Ovary (tissue), 9 donors: Measurements from ENCODE around the gene GLE1. TPM values are rescaled to one million over a fixed set of nuclear protein-coding genes. Genes with fewer than 3 reads are reported as not detected.

ENCODE experiments used
- DNase-seq, 5 donors: peaks; one replicate each; pipeline ENCODE4 v3.0.0-alpha.2; 2019 to 2020
- H3K27ac ChIP-seq, 2 donors: fragments of 200-600 bp; one replicate each; pipeline versions ENCODE4 v1.5.1 to v1.8.0; 2019 to 2022
- H3K27me3 ChIP-seq: fragments of 200-600 bp; one replicate; pipeline ENCODE4 v1.8.0; 2022
- H3K36me3 ChIP-seq: fragments of 200-600 bp; sonication (generic); one replicate; pipeline ENCODE4 v1.5.1; 2019
- H3K4me1 ChIP-seq: one replicate; pipeline ENCODE4 v1.8.1; 2013; ENCODE audit warnings: mild to moderate bottlenecking, moderate library complexity; ENCODE audit not compliant: insufficient read depth
- H3K4me3 ChIP-seq: fragments of 200-600 bp; sonication (generic); one replicate; pipeline ENCODE4 v1.5.1; 2017
- H3K9me3 ChIP-seq, 2 donors: fragments of 200-600 bp in 1 of 2; sonication (generic) in 1 of 2; one replicate each; pipeline versions ENCODE4 v1.5.1 to v1.8.1; 2013 to 2019; ENCODE audit warnings: mild to moderate bottlenecking in 1 of 2, moderate library complexity in 1 of 2
- EP300 ChIP-seq: sonication (generic); formaldehyde crosslinking; IDR thresholded peaks from one replicate; pipeline ENCODE4 v1.6.1; 2017; ENCODE audit warnings: antibody characterized with exemption
- POLR2A ChIP-seq: fragments of 450-650 bp; IDR thresholded peaks from one replicate; pipeline ENCODE4 v1.6.1; 2017; ENCODE audit warnings: antibody characterized with exemption, mild to moderate bottlenecking, moderate library complexity
- whole genome bisulfite sequencing, 3 donors: extraction: QIAGEN DNeasy Blood & Tissue Kit in 1 of 3; methylation state at CpG; one replicate each; pipeline versions ENCODE4 v1.1.5 to v1.1.7; 2013 to 2017; 5-methylcytosine and 5-hydroxymethylcytosine counted together
- intact Hi-C, 4 donors: fragments of 100-400 bp; cut with DNase I; formaldehyde crosslinking; loops; one replicate each; pipeline versions ENCODE4 v1.11.0 to v1.15.1; 2022 to 2023
- polyA plus RNA-seq, 2 donors: library from polyadenylated mRNA; stranded (reverse); fragments of 200-250 nt in 1 of 2; fragments of 350-450 nt in 1 of 2; fragmentation: Illumina TruSeq in 1 of 2; extraction: RNeasy Lipid Tissue Mini Kit (QIAGEN cat#74804) in 1 of 2; gene quantifications; one replicate each; pipeline ENCODE4 v1.2.3, GENCODE V29; 2013 to 2014
- small RNA-seq: library from RNA; depleted of rRNA; stranded (forward); fragments of <200 nt; gene quantifications from one replicate; pipeline ENCODE3, GENCODE V24; 2016
- total RNA-seq, 7 donors: library from RNA; depleted of rRNA in 2 of 7; stranded (reverse); fragments of >200 nt in 2 of 7; fragmentation: NEBNext Ultra II Directional in 3 of 7; extraction: Animal tissue kit (Norgen Biotek cat#: 25700) in 3 of 7; gene quantifications; one replicate each; pipeline versions ENCODE4 v1.1.0 to v1.2.4, GENCODE V29; 2016 to 2023
- TF ChIP-seq, protein P1 (sequence below), 3 donors: fragments of 450-650 bp in 2 of 3; fragments of 200-600 bp in 1 of 3; IDR thresholded peaks; one replicate each; pipeline versions ENCODE4 v1.5.1 to v1.8.0; 2016 to 2022; ENCODE audit warnings: antibody characterized with exemption in 3 of 3, mild to moderate bottlenecking in 1 of 3
- donor health status: DM: no; HTN: no; CAD: no; lungs with moderate emphysema.
- donor health status: DM: no; HTN: no; CAD: no.
- donor health status: Bipolar disorder and iron deficiency.
- donor health status: DM: yes; HTN: yes; CAD: no.
- donor health status: DM: no; HTN: no; CAD: no.
- donor health status: DM: yes; HTN: yes; CAD: no.

The GLE1 gene
- total and polyA plus RNA-seq, 9 donors = 12.4 to 28.2 (median 19.0) TPM

DNA sequence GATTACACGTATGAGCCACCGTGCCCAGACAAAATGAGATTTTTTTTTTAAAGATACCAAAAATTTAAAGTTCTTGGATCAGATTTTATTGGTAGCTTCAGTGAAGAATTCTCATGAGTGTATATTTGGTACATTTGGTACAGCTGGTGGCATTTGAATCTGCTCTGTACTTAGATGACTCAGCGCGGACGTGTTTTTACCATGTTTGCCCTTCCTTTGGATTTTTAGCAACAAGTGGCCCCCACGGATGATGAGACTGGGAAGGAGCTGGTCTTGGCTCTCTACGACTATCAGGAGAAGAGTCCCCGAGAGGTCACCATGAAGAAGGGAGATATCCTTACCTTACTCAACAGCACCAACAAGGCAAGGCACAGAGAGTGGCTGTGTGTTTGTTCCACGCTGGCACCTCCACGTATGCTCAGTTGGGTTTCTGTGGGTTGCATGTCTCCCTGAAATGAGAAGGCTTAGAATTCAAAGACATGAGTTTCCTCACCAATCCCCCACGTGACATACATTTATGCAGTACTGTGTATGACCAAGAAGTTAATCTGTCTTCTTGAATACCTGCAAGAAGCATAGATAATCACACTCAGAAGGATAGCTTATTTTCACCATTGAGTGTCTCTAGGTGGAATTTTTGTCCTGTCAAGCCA is 84.2 kb downstream of the GLE1 start:
- intact Hi-C loops = no loop called here
- Histone ChIP-seq H3K27me3 (no peaks in the 10 kb centered on the region), H3K4me1 (no peaks in the 10 kb centered on the region), H3K27ac (no peak overlapping the region), H3K36me3 (no peaks in the 10 kb centered on the region), H3K4me3 (no peak overlapping the region), H3K9me3 (no peaks in the 10 kb centered on the region)
- no peak for TF ChIP-seq EP300
- no peak for TF ChIP-seq POLR2A
- TF ChIP-seq, protein P1, sequence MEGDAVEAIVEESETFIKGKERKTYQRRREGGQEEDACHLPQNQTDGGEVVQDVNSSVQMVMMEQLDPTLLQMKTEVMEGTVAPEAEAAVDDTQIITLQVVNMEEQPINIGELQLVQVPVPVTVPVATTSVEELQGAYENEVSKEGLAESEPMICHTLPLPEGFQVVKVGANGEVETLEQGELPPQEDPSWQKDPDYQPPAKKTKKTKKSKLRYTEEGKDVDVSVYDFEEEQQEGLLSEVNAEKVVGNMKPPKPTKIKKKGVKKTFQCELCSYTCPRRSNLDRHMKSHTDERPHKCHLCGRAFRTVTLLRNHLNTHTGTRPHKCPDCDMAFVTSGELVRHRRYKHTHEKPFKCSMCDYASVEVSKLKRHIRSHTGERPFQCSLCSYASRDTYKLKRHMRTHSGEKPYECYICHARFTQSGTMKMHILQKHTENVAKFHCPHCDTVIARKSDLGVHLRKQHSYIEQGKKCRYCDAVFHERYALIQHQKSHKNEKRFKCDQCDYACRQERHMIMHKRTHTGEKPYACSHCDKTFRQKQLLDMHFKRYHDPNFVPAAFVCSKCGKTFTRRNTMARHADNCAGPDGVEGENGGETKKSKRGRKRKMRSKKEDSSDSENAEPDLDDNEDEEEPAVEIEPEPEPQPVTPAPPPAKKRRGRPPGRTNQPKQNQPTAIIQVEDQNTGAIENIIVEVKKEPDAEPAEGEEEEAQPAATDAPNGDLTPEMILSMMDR (IDR thresholded peaks at IDR 0.05) = no peak
- no peak for DNase-seq
- 85 to 90% (median 88%) methylated on average over 11 of the region's 11 CpGs for WGBS, 3 donors

Small RNA genes lying within 50 kb of the gene (small RNA-seq; reads per million reads assigned to genes)
- not detected for gene RNU7-171P

Other genes starting within 250 kb of the GLE1 start
- gene GOLGA2, start 228.7 kb upstream of the GLE1 start, total RNA-seq = 100 to 1,000 TPM in 4 of 7 donors, 10 to 100 TPM in 3; 53.2 to 117 (median 107) TPM
- gene GOLGA2, start 228.7 kb upstream of the GLE1 start, polyA plus RNA-seq = 100 to 1,000 TPM in 1 of 2 donors, 10 to 100 TPM in 1; 63.7 to 114 TPM
- 10 to 100 TPM; 22.4 to 48.9 (median 29.5) TPM for gene SWI5, start 228.4 kb upstream of the GLE1 start, total RNA-seq
- gene SWI5, start 228.4 kb upstream of the GLE1 start, polyA plus RNA-seq = 10 to 100 TPM; 34.4 to 46.4 TPM
- 10 to 100 TPM in 6 of 7 donors, 1 to 10 TPM in 1; 4.6 to 29.4 (median 19.7) TPM for gene TRUB2, start 182.3 kb upstream of the GLE1 start, total RNA-seq
- gene TRUB2, start 182.3 kb upstream of the GLE1 start, polyA plus RNA-seq = 10 to 100 TPM in 1 of 2 donors, 1 to 10 TPM in 1; 9.7 to 20.7 TPM
- 10 to 100 TPM; 24.4 to 75.7 (median 34.2) TPM for gene COQ4, start 181.9 kb upstream of the GLE1 start, total RNA-seq
- 10 to 100 TPM; 22.0 to 38.0 TPM for gene COQ4, start 181.9 kb upstream of the GLE1 start, polyA plus RNA-seq
- gene SLC27A4, start 164.2 kb upstream of the GLE1 start, total RNA-seq = 10 to 100 TPM in 5 of 7 donors, 1 to 10 TPM in 2; 8.8 to 22.4 (median 11.0) TPM
- gene SLC27A4, start 164.2 kb upstream of the GLE1 start, polyA plus RNA-seq = 1 to 10 TPM; 4.8 to 8.7 TPM
- 10 to 100 TPM; 20.5 to 51.4 (median 36.0) TPM for gene URM1, start 133.3 kb upstream of the GLE1 start, total RNA-seq
- gene URM1, start 133.3 kb upstream of the GLE1 start, polyA plus RNA-seq = 10 to 100 TPM; 22.1 to 41.4 TPM
- 10 to 100 TPM; 19.6 to 63.9 (median 45.8) TPM for gene CERCAM, start 83.9 kb upstream of the GLE1 start, total RNA-seq
- 10 to 100 TPM; 24.2 to 27.3 TPM for gene CERCAM, start 83.9 kb upstream of the GLE1 start, polyA plus RNA-seq
- 10 to 100 TPM in 6 of 7 donors, 1 to 10 TPM in 1; 9.7 to 26.5 (median 20.3) TPM for gene ODF2, start 48.7 kb upstream of the GLE1 start, total RNA-seq
- 10 to 100 TPM; 14.6 to 23.9 TPM for gene ODF2, start 48.7 kb upstream of the GLE1 start, polyA plus RNA-seq
- gene SPTAN1, start 47.9 kb downstream of the GLE1 start, total RNA-seq = 100 to 1,000 TPM; 140 to 301 (median 261) TPM
- 100 to 1,000 TPM; 120 to 241 TPM for gene SPTAN1, start 47.9 kb downstream of the GLE1 start, polyA plus RNA-seq
- 10 to 100 TPM; 17.7 to 87.5 (median 25.8) TPM for gene DYNC2I2, start 152.1 kb downstream of the GLE1 start, total RNA-seq
- gene DYNC2I2, start 152.1 kb downstream of the GLE1 start, polyA plus RNA-seq = 10 to 100 TPM in 1 of 2 donors, 1 to 10 TPM in 1; 2.0 to 28.0 TPM
- 100 to 1,000 TPM; 119 to 328 (median 291) TPM for gene SET, start 184.5 kb downstream of the GLE1 start, total RNA-seq
- gene SET, start 184.5 kb downstream of the GLE1 start, polyA plus RNA-seq = 100 to 1,000 TPM; 147 to 292 TPM
- gene PKN3, start 197.8 kb downstream of the GLE1 start, total RNA-seq = 1 to 10 TPM; 1.4 to 7.6 (median 4.2) TPM
- 1 to 10 TPM; 1.3 to 4.6 TPM for gene PKN3, start 197.8 kb downstream of the GLE1 start, polyA plus RNA-seq
- 10 to 100 TPM in 2 of 7 donors, 1 to 10 TPM in 5; 5.7 to 27.1 (median 7.0) TPM for gene ZDHHC12, start 219.4 kb downstream of the GLE1 start, total RNA-seq
- 10 to 100 TPM in 1 of 2 donors, under 1 TPM in 1; 0.30 to 12.5 TPM for gene ZDHHC12, start 219.4 kb downstream of the GLE1 start, polyA plus RNA-seq